Caco-2 (cell line): Measurements from ENCODE around the gene PRRT3. TPM values are rescaled to one million over a fixed set of nuclear protein-coding genes. Genes with fewer than 3 reads are reported as not detected.
A peak's percentile ranks its signal among the peaks of the same experiment; 100 is the strongest.

Source experiments
- BruUV-seq: library from RNA; stranded (reverse); fragments of 400-500 nt; replicated peaks from 2 replicates; lab custom pipeline; 2021; lab: Mats Ljungman, UMichigan
- CTCF ChIA-PET: fragments of 300-600 bp; sonication (Branson Sonifier 250); formaldehyde crosslinking; loops from one replicate; lab custom pipeline; 2022; ENCODE audit warnings: antibody characterized with exemption; lab: Charles Lee
- POLR2A ChIA-PET: fragments of 300-600 bp; sonication (Branson Sonifier 250); formaldehyde crosslinking; loops from one replicate; lab custom pipeline; 2022; ENCODE audit warnings: antibody characterized with exemption; lab: Charles Lee
- DNase-seq, 2 experiments: peaks; one replicate each; pipeline versions ENCODE4 v3.0.0 to v3.0.0-alpha.2; 2020 to 2022
- H3K27me3 ChIP-seq: replicated peaks from 2 replicates; pipeline ENCODE4 v1.6.0; 2011; ENCODE audit warnings: low read length; ENCODE audit not compliant: control insufficient read depth, insufficient read depth
- H3K36me3 ChIP-seq: 2 replicates; pipeline ENCODE4 v1.5.1; 2011; ENCODE audit warnings: low read length; ENCODE audit not compliant: control insufficient read depth, insufficient read depth
- H3K4me1 ChIP-seq: fragments of 250-450 bp; sonication (Bioruptor Pico); 2 replicates; pipeline ENCODE4 v1.5.1; 2020; ENCODE audit warnings: mild to moderate bottlenecking
- H3K4me3 ChIP-seq: 2 replicates; pipeline ENCODE4 v1.5.1; 2011; ENCODE audit warnings: low read depth, mild to moderate bottlenecking, control low read depth, low read length
- H3K9me3 ChIP-seq: fragments of 250-450 bp; sonication (Bioruptor Pico); 2 replicates; pipeline ENCODE4 v1.5.1; 2020; ENCODE audit warnings: mild to moderate bottlenecking, moderate library complexity
- H3K27ac Mint-ChIP-seq: one replicate; pipeline ENCODE4 v1.8.0; 2022; ENCODE audit warnings: mixed read lengths; ENCODE audit not compliant: unreplicated experiment
- H3K27me3 Mint-ChIP-seq: one replicate; pipeline ENCODE4 v1.8.0; 2022; ENCODE audit warnings: mixed read lengths; ENCODE audit not compliant: insufficient read depth, unreplicated experiment
- H3K36me3 Mint-ChIP-seq: one replicate; pipeline ENCODE4 v1.8.0; 2022; ENCODE audit warnings: mild to moderate bottlenecking, mixed read lengths; ENCODE audit not compliant: insufficient read depth, unreplicated experiment
- H3K4me1 Mint-ChIP-seq: one replicate; pipeline ENCODE4 v1.8.0; 2022; ENCODE audit warnings: low read depth, mixed read lengths; ENCODE audit not compliant: unreplicated experiment
- H3K4me3 Mint-ChIP-seq: one replicate; pipeline ENCODE4 v1.8.0; 2022; ENCODE audit warnings: mild to moderate bottlenecking, moderate library complexity, mixed read lengths; ENCODE audit not compliant: unreplicated experiment
- H3K9me3 Mint-ChIP-seq: one replicate; pipeline ENCODE4 v1.8.0; 2022; ENCODE audit warnings: mixed read lengths; ENCODE audit not compliant: unreplicated experiment
- CTCF ChIP-seq, 2 experiments: fragments of 200-600 bp in 1 of 2; IDR thresholded peaks; 1 replicate in 1 of 2; 2 replicates in 1 of 2; pipeline versions ENCODE4 v1.5.1 to v1.8.0; 2011 to 2022; ENCODE audit warnings: antibody characterized with exemption in 1 of 2, control low read depth in 1 of 2, inconsistent platforms in 1 of 2, low read depth in 1 of 2, low read length in 1 of 2, mild to moderate bottlenecking in 1 of 2, moderate library complexity in 1 of 2; ENCODE audit not compliant: insufficient read depth in 1 of 2, severe bottlenecking in 1 of 2, unreplicated experiment in 1 of 2
- intact Hi-C: fragments of 100-400 bp; cut with micrococcal nuclease; formaldehyde crosslinking; loops from one replicate; pipeline ENCODE4 v1.10.0; 2022; ENCODE audit not compliant: unreplicated experiment
- total RNA-seq: library from RNA; stranded (reverse); gene quantifications from 2 replicates; pipeline ENCODE4 v1.2.3, GENCODE V29; 2022

PRRT3 gene
- total RNA-seq, 1 experiment from 2014 or later, result 1.3 TPM

- Mint-ChIP-seq H3K9me3 (no peaks in the 10 kb centered on the region), H3K27me3 (no peaks in the 10 kb centered on the region), H3K4me3 (no peak overlapping the region), H3K4me1 (no peaks in the 10 kb centered on the region), H3K27ac (no peak overlapping the region), H3K36me3 (peaks cover 57% of the 10 kb centered on the region)
- H3K9me3 ChIP-seq, result no peaks in the 10 kb centered on the region
- H3K27me3 ChIP-seq, result no peaks in the 10 kb centered on the region
- H3K36me3 ChIP-seq, result peaks cover 1% of the 10 kb centered on the region; the same call in 1 of the 2 replicates
- POLR2A ChIA-PET, result no interaction called here
- H3K4me1 ChIP-seq, result no peaks in the 10 kb centered on the region
- BruUV-seq, result no TSS peak
- H3K4me3 ChIP-seq, result no peak overlapping the region
- CTCF ChIA-PET, result interaction anchor here (0.7 kb wide), 1 partner anchor 48 kb away, joined by 3 read pairs; no protein-coding TSS in a partner anchor
- DNase-seq, result no peak
- TF ChIP-seq CTCF (IDR thresholded peaks at IDR 0.05; ENCODE audit: insufficient read depth in 1 of 2, low read depth in 1 of 2, low read length in 1 of 2, severe bottlenecking in 1 of 2, unreplicated experiment in 1 of 2), result no peak
- intact Hi-C loops, result no loop called here
Measured at GRCh38 chr3:9994086-9994844, 42.1 kb upstream of the PRRT3 start.

GRCh38 chr3:9986230-9986725 is 34.1 kb upstream of the PRRT3 start:
- no peaks in the 10 kb centered on the region for H3K27me3 Mint-ChIP-seq
- DNase-seq, result no peak
- peaks cover 31% of the 10 kb centered on the region for H3K36me3 Mint-ChIP-seq
- no peaks in the 10 kb centered on the region for H3K27me3 ChIP-seq
- H3K4me1 ChIP-seq, result peaks cover 3% of the 10 kb centered on the region; the same call in 1 of the 2 replicates
- H3K9me3 Mint-ChIP-seq, result no peaks in the 10 kb centered on the region
- H3K4me3 Mint-ChIP-seq, result peak overlapping the region; percentile 93
- H3K4me3 ChIP-seq, result peak overlapping the region; percentile 95
- POLR2A ChIA-PET, result interaction anchor here (0.9 to 1.3 kb wide), 3 partner anchors 9 to 40 kb away, joined by 3 to 8 read pairs (median 8); no protein-coding TSS in a partner anchor
- CTCF ChIA-PET, result interaction anchor here (0.6 to 0.7 kb wide), 3 partner anchors 40 to 300 kb away, joined by 5 to 6 read pairs (median 6); partner anchors contain the start of gene FANCD2
- intact Hi-C loops, result loop anchor here (2.0 kb wide), 1 partner anchor 25 kb away; no protein-coding TSS in a partner anchor
- no peaks in the 10 kb centered on the region for H3K4me1 Mint-ChIP-seq
- TF ChIP-seq CTCF (IDR thresholded peaks at IDR 0.05; ENCODE audit: insufficient read depth in 1 of 2, low read depth in 1 of 2, low read length in 1 of 2, severe bottlenecking in 1 of 2, unreplicated experiment in 1 of 2), result no peak
- H3K27ac Mint-ChIP-seq, result peak overlapping the region; percentile 98
- no peaks in the 10 kb centered on the region for H3K36me3 ChIP-seq
- TSS peak; percentile 62 for BruUV-seq
- no peaks in the 10 kb centered on the region for H3K9me3 ChIP-seq

GRCh38 chr3:9980251-9980650 is 28.0 kb upstream of the PRRT3 start:
- ChIA-PET CTCF (no interaction called here), POLR2A (interaction anchor here (0.6 to 1.0 kb wide), 2 partner anchors 82 to 211 kb away, joined by 4 read pairs; no protein-coding TSS in a partner anchor)
- intact Hi-C loops, result no loop called here
- Mint-ChIP-seq H3K27ac (no peak overlapping the region), H3K4me3 (no peak overlapping the region), H3K4me1 (no peaks in the 10 kb centered on the region), H3K9me3 (no peaks in the 10 kb centered on the region), H3K27me3 (no peaks in the 10 kb centered on the region), H3K36me3 (peaks cover 35% of the 10 kb centered on the region)
- Histone ChIP-seq H3K4me3 (no peak overlapping the region), H3K9me3 (no peaks in the 10 kb centered on the region), H3K27me3 (no peaks in the 10 kb centered on the region), H3K4me1 (peaks cover 11% of the 10 kb centered on the region), H3K36me3 (peaks cover 2% of the 10 kb centered on the region; the same call in 1 of the 2 replicates)
- DNase-seq, result no peak
- no TSS peak for BruUV-seq
- no peak for TF ChIP-seq CTCF (IDR thresholded peaks at IDR 0.05; ENCODE audit: insufficient read depth in 1 of 2, low read depth in 1 of 2, low read length in 1 of 2, severe bottlenecking in 1 of 2, unreplicated experiment in 1 of 2)
